HTR-8/SVneo (cell line): Measurements from ENCODE around the gene AMD1.
"Not testable (repeated sequence)": the region's sequence is repeated elsewhere in the genome, so short reads cannot be mapped to it uniquely, and the experiment has no call there.

ENCODE experiments used
- DNase-seq: peaks from one replicate; pipeline ENCODE4 v3.0.0; 2011; ENCODE audit warnings: low spot score, mixed read lengths; ENCODE audit not compliant: insufficient read length
- FAIRE-seq: peaks from 2 replicates; lab custom pipeline; 2011; peaks lifted over from hg19 to GRCh38; lab: Jason Lieb, UNC

Gene AMD1

DNA sequence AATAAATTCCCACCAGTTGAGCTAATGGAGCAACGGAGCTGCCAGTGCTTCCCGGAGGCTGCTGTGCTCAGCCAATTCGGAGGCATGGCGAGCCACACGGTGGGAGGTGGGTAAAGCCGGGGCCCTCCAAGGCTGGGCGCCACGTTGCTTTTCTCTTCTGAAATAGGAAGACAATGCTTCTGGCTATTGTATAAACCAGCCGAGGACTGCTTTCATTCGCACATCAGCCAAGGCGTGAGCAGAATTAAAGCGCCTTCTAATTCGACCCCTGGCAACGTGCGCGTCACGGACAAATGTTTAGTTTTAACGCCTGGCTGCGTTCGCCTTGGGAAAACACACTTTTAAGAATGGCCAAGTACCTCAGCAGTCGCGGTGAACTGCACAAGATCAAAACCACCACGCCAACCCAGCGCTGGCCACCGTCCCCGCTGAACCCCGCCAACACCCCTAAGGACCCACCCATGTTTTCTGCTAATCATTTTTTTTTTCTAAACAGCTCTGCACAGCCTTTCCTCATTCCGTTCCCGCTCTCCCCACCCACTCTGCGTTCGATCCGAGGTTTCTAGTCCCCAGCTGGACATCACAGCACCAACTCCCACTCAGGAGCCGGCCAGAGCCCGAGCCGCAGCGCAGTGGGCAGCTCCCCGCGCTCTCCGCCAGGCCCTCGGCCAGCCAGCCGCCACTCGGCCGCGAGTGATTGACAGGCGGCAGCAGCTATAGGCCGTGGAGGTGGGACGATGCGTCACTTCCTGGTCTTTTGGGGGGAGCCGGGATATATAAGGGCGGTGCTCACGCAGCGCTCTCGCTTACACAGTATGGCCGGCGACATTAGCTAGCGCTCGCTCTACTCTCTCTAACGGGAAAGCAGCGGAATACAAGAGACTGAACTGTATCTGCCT lies at the start of gene AMD1:
TSS of gene AMD1 (plus strand) at position 805 of the 899 bp plus-strand sequence. CDS start 321 bp downstream, outside the sequence.
- FAIRE-seq (peak; percentile 93), DNase-seq (peak; percentile 97)

DNA sequence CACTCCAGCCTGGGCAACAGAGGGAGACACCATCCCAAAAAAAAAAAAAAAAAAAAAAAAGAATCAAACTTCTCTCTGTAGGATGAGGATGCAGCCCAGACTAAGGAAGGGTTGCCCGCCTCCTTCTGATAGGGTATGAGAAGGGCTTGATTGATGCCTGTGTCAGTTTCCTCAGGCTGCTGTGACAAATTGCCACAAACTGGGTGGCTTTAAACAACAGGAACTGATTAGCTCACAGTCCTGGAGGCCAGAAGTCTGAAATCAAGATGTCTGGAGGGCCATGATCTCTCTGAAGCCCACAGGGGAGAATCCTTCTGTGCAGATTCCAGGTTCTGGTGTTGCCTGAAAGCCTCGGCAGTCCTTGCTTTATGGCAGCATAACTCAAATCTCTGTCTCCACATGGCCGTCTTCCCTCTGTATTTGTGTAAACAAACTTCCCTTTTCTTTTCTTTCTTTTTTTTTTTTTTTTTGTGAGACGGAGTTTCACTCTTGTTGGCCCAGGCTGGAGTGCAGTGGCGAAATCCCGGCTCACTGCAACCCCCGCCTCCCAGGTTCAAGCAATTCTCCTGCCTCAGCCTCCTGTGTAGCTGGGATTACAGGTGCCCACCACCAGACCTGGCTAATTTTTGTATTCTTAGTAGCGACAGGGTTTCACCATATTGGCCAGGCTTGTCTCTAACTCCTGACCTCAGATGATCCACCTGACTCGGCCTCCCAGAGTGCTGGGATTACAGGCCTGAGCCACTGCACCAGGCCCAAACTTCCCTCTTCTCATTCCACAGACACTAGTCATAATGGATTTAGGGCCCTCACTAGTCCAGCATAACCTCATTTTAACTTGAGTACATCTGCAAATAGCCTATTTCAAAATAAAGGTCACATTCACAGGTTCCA lies 48.1 kb upstream of the AMD1 start:
- no peak for FAIRE-seq
- no peak for DNase-seq

DNA sequence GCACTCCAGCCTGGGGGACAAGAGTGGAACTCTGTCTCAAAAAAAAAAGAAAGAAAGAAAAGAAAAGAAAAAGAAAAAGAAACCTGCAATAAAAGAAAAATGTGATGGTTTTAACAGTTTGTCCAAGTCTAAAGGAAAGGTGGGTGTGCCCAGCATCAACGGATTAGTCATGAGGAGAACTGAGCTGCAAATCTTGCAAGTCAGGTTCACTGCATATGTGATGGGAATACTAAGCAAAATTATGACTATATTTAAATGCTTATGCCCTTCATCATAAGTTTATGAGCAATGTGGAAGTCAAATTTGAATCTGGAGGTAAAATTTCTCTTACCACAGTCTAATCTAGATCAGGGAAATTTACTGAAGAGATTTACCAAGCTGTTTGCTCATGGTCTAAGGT lies 46.2 kb upstream of the AMD1 start:
- FAIRE-seq: no peak
- DNase-seq: no peak

- no peak for FAIRE-seq
- DNase-seq: no peak
Measured at GRCh38 chr6:110831405-110831804, 43.2 kb upstream of the AMD1 start.

- DNase-seq: no peak
- no peak for FAIRE-seq
Measured at GRCh38 chr6:110833831-110834230, 40.8 kb upstream of the AMD1 start.

DNA sequence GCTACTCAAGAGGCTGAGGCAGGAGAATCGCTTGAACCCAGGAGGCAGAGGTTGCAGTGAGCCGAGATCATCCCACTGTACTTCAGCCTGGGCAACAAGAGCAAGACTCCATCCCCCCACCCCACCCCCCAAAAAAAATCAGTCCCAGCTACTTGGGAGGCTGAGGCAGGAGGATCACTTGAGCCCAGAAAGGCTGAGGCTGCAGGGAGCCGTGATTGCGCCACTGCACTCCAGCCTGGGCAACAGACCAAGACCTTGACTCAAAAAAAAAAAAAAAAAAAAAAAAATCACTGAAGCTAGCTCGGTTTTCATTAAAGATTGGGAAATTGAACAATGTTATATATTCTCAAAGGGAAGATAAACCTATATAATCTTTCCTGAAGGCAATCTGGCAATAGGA lies 38.8 kb upstream of the AMD1 start:
- DNase-seq, FAIRE-seq: not testable (repeated sequence)

- FAIRE-seq (no peak), DNase-seq (no peak)
Measured at GRCh38 chr6:110841266-110841665, 33.3 kb upstream of the AMD1 start.

DNA sequence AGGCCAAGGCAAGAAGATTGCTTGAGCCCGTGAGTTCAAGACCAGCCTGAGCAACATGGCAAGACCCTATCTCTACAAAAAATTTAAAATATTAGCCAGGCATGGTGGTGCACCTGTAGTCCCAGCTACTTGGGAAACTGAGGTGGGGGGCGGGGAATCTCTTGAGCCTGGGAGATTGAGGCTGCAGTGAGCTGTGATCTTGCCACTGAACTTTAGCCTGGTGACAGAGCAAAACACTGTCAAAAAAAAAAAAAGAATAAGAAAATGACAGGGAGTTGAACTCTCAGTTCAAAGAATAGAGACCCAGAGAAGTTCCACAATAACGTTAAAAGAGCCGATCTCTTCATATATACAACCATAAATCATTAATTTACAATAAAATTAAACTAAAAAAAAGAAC lies 24.8 kb upstream of the AMD1 start:
- no peak for DNase-seq
- FAIRE-seq: no peak

DNA sequence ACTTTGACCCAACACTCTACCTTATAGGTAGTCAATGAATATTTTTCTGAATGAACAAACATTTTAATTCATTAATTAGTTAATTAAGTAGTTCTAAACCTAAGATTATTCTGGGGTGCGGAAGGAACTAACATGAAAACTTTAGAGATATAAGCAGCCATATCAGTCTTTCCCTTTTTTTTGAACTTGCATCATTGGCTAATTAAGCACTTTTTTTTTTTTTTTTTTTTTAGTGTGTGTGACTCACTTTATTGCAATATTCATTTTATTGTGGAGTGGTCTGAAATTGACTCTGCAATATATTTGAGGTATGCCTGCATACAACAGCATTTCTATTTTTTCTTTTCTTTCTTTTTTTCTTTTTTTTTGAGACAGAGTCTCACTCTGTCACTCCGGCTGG lies 21.8 kb upstream of the AMD1 start:
- DNase-seq: no peak
- FAIRE-seq: no peak

GRCh38 chr6:110853754-110854477 lies 20.7 kb upstream of the AMD1 start:
- no peak for DNase-seq
- no peak for FAIRE-seq

GRCh38 chr6:110856296-110856695 lies 18.3 kb upstream of the AMD1 start:
- DNase-seq (no peak), FAIRE-seq (no peak)

- no peak for DNase-seq
- no peak for FAIRE-seq
Measured at GRCh38 chr6:110858016-110858415, 16.6 kb upstream of the AMD1 start.

GRCh38 chr6:110858562-110859214 lies 15.9 kb upstream of the AMD1 start:
- DNase-seq: no peak
- FAIRE-seq: no peak

GRCh38 chr6:110859335-110859792 lies 15.2 kb upstream of the AMD1 start:
- no peak for FAIRE-seq
- no peak for DNase-seq

GRCh38 chr6:110864824-110865223 lies 9.8 kb upstream of the AMD1 start:
- DNase-seq (no peak), FAIRE-seq (no peak)

- DNase-seq (no peak), FAIRE-seq (no peak)
Measured at GRCh38 chr6:110874880-110875547, 429 bp downstream of the AMD1 start.

DNA sequence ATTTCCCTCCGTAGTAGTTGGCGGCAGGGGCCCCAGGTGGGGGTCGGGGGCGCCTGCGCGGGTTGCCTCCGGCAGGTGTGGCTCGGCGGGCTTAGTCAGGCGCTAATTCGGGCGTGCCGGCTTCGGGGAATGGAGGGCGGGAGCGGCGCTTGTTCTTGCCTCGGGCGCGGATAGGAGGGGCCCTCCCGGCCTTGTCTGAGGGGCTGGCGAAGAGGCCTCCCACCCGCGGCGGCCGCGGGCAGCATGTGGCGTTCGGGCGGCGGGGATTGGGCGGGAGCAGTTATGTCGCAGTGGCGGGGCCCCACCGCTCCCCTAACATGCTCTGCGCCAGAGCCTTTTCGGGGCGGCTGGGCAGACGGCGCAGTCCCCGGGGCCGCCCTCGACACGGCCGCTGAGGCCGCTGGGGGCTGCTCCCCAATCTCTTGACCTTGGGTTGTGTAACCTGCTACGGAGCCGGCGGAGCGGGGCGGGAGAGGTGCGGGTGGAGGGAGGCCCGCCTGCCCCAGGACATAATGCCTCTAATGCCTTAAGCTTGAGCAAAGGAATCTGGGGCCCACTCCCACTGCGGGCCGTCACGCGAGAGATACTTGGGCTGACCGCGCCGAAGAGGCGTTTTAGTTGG lies 1.1 kb downstream of the AMD1 start:
- DNase-seq: no peak
- no peak for FAIRE-seq

- FAIRE-seq (no peak), DNase-seq (peak; percentile 75)
Measured at GRCh38 chr6:110876170-110876773, 1.7 kb downstream of the AMD1 start.
